A204.1 (cell line): ENCODE data around the gene CMPK2.

Source experiments
- FAIRE-seq: peaks from 2 replicates; lab custom pipeline; 2012; peaks lifted over from hg19 to GRCh38; lab: Jason Lieb, UNC

The CMPK2 gene

GRCh38 chr2:6810961-6811360 lies 54.7 kb downstream of the CMPK2 start:
- no peak for FAIRE-seq

DNA sequence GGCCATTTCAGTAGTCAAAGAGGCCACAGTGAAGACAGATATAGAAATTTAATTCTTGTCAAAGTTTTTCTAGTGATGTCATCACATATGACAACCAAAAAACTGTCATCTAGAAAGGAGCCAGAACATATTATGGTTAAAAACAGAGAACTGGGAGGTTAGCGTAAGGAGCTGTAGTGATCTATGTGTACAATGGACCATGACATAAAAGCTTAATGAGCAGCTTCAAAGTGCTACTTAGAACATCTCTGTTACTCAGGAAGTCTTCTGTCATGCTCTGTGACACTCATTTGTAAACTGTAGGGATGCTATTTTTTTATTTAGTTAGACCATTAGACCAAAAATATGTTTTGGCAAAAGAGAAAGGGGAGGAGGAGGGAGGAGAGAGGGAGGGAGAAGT lies 57.3 kb downstream of the CMPK2 start:
- FAIRE-seq, result no peak

- FAIRE-seq, result no peak
Measured at GRCh38 chr2:6806604-6807003, 59.1 kb downstream of the CMPK2 start.

GRCh38 chr2:6800553-6800952 lies 65.2 kb downstream of the CMPK2 start:
- no peak for FAIRE-seq
